Measurements from ENCODE around the gene PLA2G4D. TPM values are rescaled to one million over a fixed set of nuclear protein-coding genes. Genes with fewer than 3 reads are reported as not detected.
"Not testable (repeated sequence)": the region's sequence is repeated elsewhere in the genome, so short reads cannot be mapped to it uniquely, and the experiment has no call there.

Gene PLA2G4D
- total and polyA plus RNA-seq, 4 donors, result 0.12 to 0.31 (median 0.15) TPM; not detected in 1

GRCh38 chr15:42093966-42094365 lies 396 bp downstream of the PLA2G4D start:
- no peak for TF ChIP-seq CTCF (IDR thresholded peaks at IDR 0.05; ENCODE audit: control extremely low read depth, extremely low read depth)
- no peak overlapping the region for H3K4me3 ChIP-seq
- ATAC-seq (ENCODE audit: insufficient read depth, low FRiP score), result no peak
- H3K27me3 ChIP-seq (ENCODE audit: control insufficient read depth in 3 of 3, insufficient read depth in 3 of 3, low read length in 2 of 3), result no peaks in the 10 kb centered on the region
- H3K9me3 ChIP-seq (ENCODE audit: control insufficient read depth in 4 of 4, insufficient read depth in 3 of 4, low read length in 3 of 4), result no peaks in the 10 kb centered on the region
- no peak for DNase-seq
- no peaks in the 10 kb centered on the region for H3K4me1 ChIP-seq (ENCODE audit: control insufficient read depth in 5 of 5, insufficient read depth in 5 of 5, low read length in 5 of 5)
- H3K9ac ChIP-seq (ENCODE audit: insufficient read depth in 1 of 2, low read length in 2 of 2), result no peak overlapping the region
- H3K36me3 ChIP-seq (ENCODE audit: control insufficient read depth in 4 of 4, insufficient read depth in 4 of 4, low read length in 4 of 4), result no peaks in the 10 kb centered on the region
- no peak overlapping the region for H3K27ac ChIP-seq (ENCODE audit: low read depth in 1 of 2, low read length in 1 of 2)
- WGBS, 2 donors, result 86 to 94% methylated on average over 7 of the region's 7 CpGs

- WGBS, 2 donors, result 83 to 85% methylated on average over 21 of the region's 21 CpGs
- TF ChIP-seq CTCF (IDR thresholded peaks at IDR 0.05; ENCODE audit: control extremely low read depth, extremely low read depth), result no peak
- no peak overlapping the region for H3K4me3 ChIP-seq
- H3K4me1 ChIP-seq (ENCODE audit: control insufficient read depth in 5 of 5, insufficient read depth in 5 of 5, low read length in 5 of 5), result no peaks in the 10 kb centered on the region
- no peaks in the 10 kb centered on the region for H3K36me3 ChIP-seq (ENCODE audit: control insufficient read depth in 4 of 4, insufficient read depth in 4 of 4, low read length in 4 of 4)
- no peaks in the 10 kb centered on the region for H3K27me3 ChIP-seq (ENCODE audit: control insufficient read depth in 3 of 3, insufficient read depth in 3 of 3, low read length in 2 of 3)
- H3K27ac ChIP-seq (ENCODE audit: low read depth in 1 of 2, low read length in 1 of 2), result no peak overlapping the region
- no peak for DNase-seq
- no peaks in the 10 kb centered on the region for H3K9me3 ChIP-seq (ENCODE audit: control insufficient read depth in 4 of 4, insufficient read depth in 3 of 4, low read length in 3 of 4)
- no peak overlapping the region for H3K9ac ChIP-seq (ENCODE audit: insufficient read depth in 1 of 2, low read length in 2 of 2)
- no peak for ATAC-seq (ENCODE audit: insufficient read depth, low FRiP score)
These were observed 1.7 kb downstream of the PLA2G4D start for GRCh38 chr15:42092398-42093318.

- not testable (repeated sequence) for DNase-seq; H3K9ac ChIP-seq (ENCODE audit: insufficient read depth in 1 of 2, low read length in 2 of 2); H3K9me3 ChIP-seq (ENCODE audit: control insufficient read depth in 4 of 4, insufficient read depth in 3 of 4, low read length in 3 of 4); H3K27me3 ChIP-seq (ENCODE audit: control insufficient read depth in 3 of 3, insufficient read depth in 3 of 3, low read length in 2 of 3); H3K4me1 ChIP-seq (ENCODE audit: control insufficient read depth in 5 of 5, insufficient read depth in 5 of 5, low read length in 5 of 5); ATAC-seq (ENCODE audit: insufficient read depth, low FRiP score); H3K27ac ChIP-seq (ENCODE audit: low read depth in 1 of 2, low read length in 1 of 2); H3K4me3 ChIP-seq; H3K36me3 ChIP-seq (ENCODE audit: control insufficient read depth in 4 of 4, insufficient read depth in 4 of 4, low read length in 4 of 4)
- 86 to 88% methylated on average over 12 to 14 of the region's 14 CpGs for WGBS, 2 donors
These were observed 2.5 kb downstream of the PLA2G4D start for GRCh38 chr15:42091753-42092397.

- peak in 1 of 3 donors; percentile 7 for DNase-seq
- Histone ChIP-seq H3K27me3 (ENCODE audit: control insufficient read depth in 3 of 3, insufficient read depth in 3 of 3, low read length in 2 of 3) (no peaks in the 10 kb centered on the region), H3K9ac (ENCODE audit: insufficient read depth in 1 of 2, low read length in 2 of 2) (no peak overlapping the region), H3K27ac (ENCODE audit: low read depth in 1 of 2, low read length in 1 of 2) (no peak overlapping the region), H3K4me3 (no peak overlapping the region), H3K4me1 (ENCODE audit: control insufficient read depth in 5 of 5, insufficient read depth in 5 of 5, low read length in 5 of 5) (no peaks in the 10 kb centered on the region), H3K36me3 (ENCODE audit: control insufficient read depth in 4 of 4, insufficient read depth in 4 of 4, low read length in 4 of 4) (no peaks in the 10 kb centered on the region), H3K9me3 (ENCODE audit: control insufficient read depth in 4 of 4, insufficient read depth in 3 of 4, low read length in 3 of 4) (no peaks in the 10 kb centered on the region)
- no peak for TF ChIP-seq CTCF (IDR thresholded peaks at IDR 0.05; ENCODE audit: control extremely low read depth, extremely low read depth)
- ATAC-seq (ENCODE audit: insufficient read depth, low FRiP score), result no peak
- WGBS, 2 donors, result 72 to 87% methylated on average over 9 of the region's 9 CpGs
These were observed 3.6 kb downstream of the PLA2G4D start for GRCh38 chr15:42090781-42091180.

Data from lung (tissue), 12 donors.